ENCODE results near the gene NUCKS1. TPM values are rescaled to one million over a fixed set of nuclear protein-coding genes. Genes with fewer than 3 reads are reported as not detected.

NUCKS1 gene
- total and polyA plus RNA-seq, 2 of the 4 experiments (the other 2 are of a cell fraction) = 37.9 to 103 TPM

DNA sequence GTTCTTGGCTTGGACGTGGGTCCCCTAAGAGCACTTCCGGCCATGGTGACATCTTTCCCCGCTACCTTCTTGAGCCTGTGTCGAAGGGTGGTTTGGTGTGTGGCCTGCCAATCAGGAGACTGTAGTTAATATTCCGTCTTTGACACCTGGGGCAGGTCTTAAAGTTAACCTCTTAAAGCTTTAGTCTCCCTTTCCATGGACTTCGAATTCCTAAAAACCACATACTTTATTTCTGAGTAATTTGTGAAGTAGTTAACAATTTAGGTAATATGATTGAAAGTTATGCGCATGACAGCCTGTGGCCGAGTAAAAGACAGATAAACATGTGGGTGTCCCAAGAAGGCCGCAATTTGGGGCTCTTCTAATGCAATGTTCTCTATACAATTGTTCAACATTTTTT lies 35.5 kb upstream of the NUCKS1 start:
- H3K27ac ChIP-seq (ENCODE audit: insufficient read depth, low read length) = no peak overlapping the region
- ATAC-seq (ENCODE audit: low read depth) (no peak), DNase-seq (no peak)
- in situ Hi-C loops (cut with MboI; ENCODE audit: low sequenced_read_pairs) (no loop called here), dilution Hi-C loops (cut with HindIII; ENCODE audit: low sequenced_read_pairs, unreplicated experiment) (no loop called here), intact Hi-C loops (cut with micrococcal nuclease) (no loop called here)
- peaks cover 5% of the 10 kb centered on the region for H3K36me3 ChIP-seq (ENCODE audit: control insufficient read depth, insufficient read depth, low read length)
- ChIA-PET CTCF (interaction anchor here (0.6 to 0.8 kb wide), 2 partner anchors 16 to 127 kb away, joined by 3 to 4 read pairs; no protein-coding TSS in a partner anchor), POLR2A (ENCODE audit: unreplicated experiment) (no interaction called here)
- H3K4me1 ChIP-seq (ENCODE audit: control insufficient read depth, insufficient read depth, low read length) = no peaks in the 10 kb centered on the region
- no peak overlapping the region for H2BK120ac ChIP-seq (ENCODE audit: low read depth, low read length)
- H4K5ac ChIP-seq (ENCODE audit: low read depth, low read length) = no peak overlapping the region
- no peak overlapping the region for H3K9ac ChIP-seq (ENCODE audit: low read depth, low read length)
- H2BK20ac ChIP-seq (ENCODE audit: low read depth, low read length) = no peak overlapping the region
- no peak overlapping the region for H3K14ac ChIP-seq (replicated peaks; ENCODE audit: low read depth, low read length)
- no peak for TF ChIP-seq RCOR1 (IDR thresholded peaks at IDR 0.05; ENCODE audit: insufficient replicate concordance, low read length)
- H3K9me3 ChIP-seq (ENCODE audit: control insufficient read depth, insufficient read depth, low read length) = no peaks in the 10 kb centered on the region
- peaks cover 2% of the 10 kb centered on the region; the same call in 1 of the 2 replicates for H3K27me3 ChIP-seq (ENCODE audit: control insufficient read depth, insufficient read depth, low read length)
- no peak overlapping the region for H3K4ac ChIP-seq (ENCODE audit: low read depth, low read length)
- no peak overlapping the region for H4K8ac ChIP-seq (ENCODE audit: low read depth in 2 of 2, low read length in 2 of 2)
- H3K79me1 ChIP-seq (ENCODE audit: low read depth in 1 of 2, low read length in 2 of 2) = no peaks in the 10 kb centered on the region
- H3K18ac ChIP-seq (ENCODE audit: low read depth, low read length) = no peak overlapping the region
- BruUV-seq (replicated peaks) = no TSS peak
- no peak overlapping the region for H3K23ac ChIP-seq (ENCODE audit: low read depth, low read length)
- no peak overlapping the region for H3K56ac ChIP-seq (ENCODE audit: extremely low read depth, insufficient read depth, low read length)
- H3K4me3 ChIP-seq (ENCODE audit: insufficient read depth, low read depth, low read length) = no peak overlapping the region
- H2AK9ac ChIP-seq (replicated peaks; ENCODE audit: low read depth, low read length, poor library complexity) = no peak overlapping the region
- H3K9me1 ChIP-seq (ENCODE audit: insufficient read depth, low read length) = peaks cover 3% of the 10 kb centered on the region; the same call in 1 of the 2 replicates
- no peak overlapping the region for H2BK5ac ChIP-seq (ENCODE audit: low read depth, low read length, poor library complexity, severe bottlenecking)
- no peak overlapping the region for H2AK5ac ChIP-seq (ENCODE audit: low read depth, low read length)
- H3K4me2 ChIP-seq (ENCODE audit: low read depth, low read length) = no peak overlapping the region
- no CpG with 5 or more reads among the region's 9 CpGs for WGBS, 2 experiments (ENCODE audit: extremely low coverage in 2 of 2, insufficient read length in 1 of 2)
- no peak overlapping the region for H2BK15ac ChIP-seq (ENCODE audit: low read depth, low read length)
- H2AFZ ChIP-seq (replicated peaks; ENCODE audit: low read length, poor library complexity) = no peak overlapping the region
- H4K20me1 ChIP-seq (ENCODE audit: insufficient read depth, low read length) = no peaks in the 10 kb centered on the region
- H4K91ac ChIP-seq (ENCODE audit: insufficient read depth, low read depth, low read length) = no peak overlapping the region

Data from IMR-90 (cell line).